Esophagus muscularis mucosa (tissue), 3 donors: ENCODE measurements around the gene HOXC10.

ENCODE experiments used
- POLR2AphosphoS5 ChIP-seq, 2 donors: sonication (generic); formaldehyde crosslinking; IDR thresholded peaks; one replicate each; pipeline ENCODE4 v1.6.1; 2017; ENCODE audit warnings: antibody characterized with exemption in 2 of 2
- TF ChIP-seq, protein P1 (sequence below), 3 experiments: fragments of 200-600 bp in 2 of 3; fragments of 450-650 bp in 1 of 3; sonication (generic) in 2 of 3; IDR thresholded peaks; one replicate each; pipeline ENCODE4 v1.5.1; 2017 to 2019; ENCODE audit warnings: antibody characterized with exemption in 3 of 3, mild to moderate bottlenecking in 2 of 3, moderate library complexity in 1 of 3

DNA sequence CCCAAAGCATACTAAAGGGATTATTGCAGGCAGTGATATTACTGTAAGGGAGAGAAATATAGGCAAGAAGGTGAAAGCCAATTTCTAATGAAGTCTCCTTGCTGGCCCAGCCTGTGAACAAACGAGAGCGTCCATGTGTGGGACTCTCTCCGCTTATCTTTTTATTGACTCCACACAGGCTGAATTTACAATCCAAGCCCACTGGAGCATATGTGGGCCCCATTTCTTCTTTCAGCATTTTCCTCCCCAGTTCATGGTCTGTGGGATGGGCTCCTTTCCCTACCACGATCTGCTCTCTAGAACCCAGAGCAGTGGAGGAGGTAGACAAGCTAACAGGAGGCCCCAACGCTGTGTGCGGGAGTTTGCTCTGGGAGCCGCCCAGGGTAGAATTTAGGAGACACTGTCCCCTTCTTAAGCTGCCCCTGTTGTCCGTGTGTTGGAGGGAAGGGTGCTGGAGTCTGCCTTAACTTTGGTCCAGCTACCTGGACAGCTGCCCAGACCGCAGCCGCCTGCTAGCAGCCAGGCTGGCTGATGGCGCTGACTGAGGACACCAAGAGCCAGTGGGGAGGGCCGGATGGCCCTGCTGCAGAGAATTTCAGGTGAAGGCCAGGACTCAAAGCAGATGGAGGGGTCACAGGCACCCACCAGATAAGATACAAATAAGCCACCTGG is 15.2 kb upstream of the HOXC10 start:
- TF ChIP-seq, protein P1, sequence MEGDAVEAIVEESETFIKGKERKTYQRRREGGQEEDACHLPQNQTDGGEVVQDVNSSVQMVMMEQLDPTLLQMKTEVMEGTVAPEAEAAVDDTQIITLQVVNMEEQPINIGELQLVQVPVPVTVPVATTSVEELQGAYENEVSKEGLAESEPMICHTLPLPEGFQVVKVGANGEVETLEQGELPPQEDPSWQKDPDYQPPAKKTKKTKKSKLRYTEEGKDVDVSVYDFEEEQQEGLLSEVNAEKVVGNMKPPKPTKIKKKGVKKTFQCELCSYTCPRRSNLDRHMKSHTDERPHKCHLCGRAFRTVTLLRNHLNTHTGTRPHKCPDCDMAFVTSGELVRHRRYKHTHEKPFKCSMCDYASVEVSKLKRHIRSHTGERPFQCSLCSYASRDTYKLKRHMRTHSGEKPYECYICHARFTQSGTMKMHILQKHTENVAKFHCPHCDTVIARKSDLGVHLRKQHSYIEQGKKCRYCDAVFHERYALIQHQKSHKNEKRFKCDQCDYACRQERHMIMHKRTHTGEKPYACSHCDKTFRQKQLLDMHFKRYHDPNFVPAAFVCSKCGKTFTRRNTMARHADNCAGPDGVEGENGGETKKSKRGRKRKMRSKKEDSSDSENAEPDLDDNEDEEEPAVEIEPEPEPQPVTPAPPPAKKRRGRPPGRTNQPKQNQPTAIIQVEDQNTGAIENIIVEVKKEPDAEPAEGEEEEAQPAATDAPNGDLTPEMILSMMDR (IDR thresholded peaks at IDR 0.05), result no peak
- TF ChIP-seq POLR2AphosphoS5 (IDR thresholded peaks at IDR 0.05), result no peak
